IMR-90 (cell line): Measurements from ENCODE around the gene TMEM43.

Source experiments
- BHLHE40 ChIP-seq: fragments of 150-350 bp; IDR thresholded peaks from 2 replicates; pipeline ENCODE4 v1.6.1; 2016; ENCODE audit warnings: mild to moderate bottlenecking, low read depth, low read length
- CEBPB ChIP-seq: IDR thresholded peaks from 2 replicates; pipeline ENCODE4 v1.6.1; 2012; ENCODE audit warnings: low read depth, low read length, improper control_type of control experiment
- CHD1 ChIP-seq: IDR thresholded peaks from 2 replicates; pipeline ENCODE4 v1.6.1; 2012; ENCODE audit warnings: low read depth, low read length, improper control_type of control experiment
- CTCF ChIP-seq: conservative IDR thresholded peaks from 2 replicates; pipeline ENCODE4 v1.5.1; 2012; ENCODE audit warnings: mild to moderate bottlenecking, low read depth, low read length, improper control_type of control experiment
- ELK1 ChIP-seq: fragments of 150-350 bp; IDR thresholded peaks from 2 replicates; pipeline ENCODE4 v1.6.1; 2016; ENCODE audit warnings: low read depth, mild to moderate bottlenecking, low read length, moderate library complexity, borderline replicate concordance
- FOS ChIP-seq: fragments of 150-350 bp; IDR thresholded peaks from 2 replicates; pipeline ENCODE4 v1.6.1; 2016; ENCODE audit warnings: low read depth, low read length
- MAFK ChIP-seq: IDR thresholded peaks from 2 replicates; pipeline ENCODE4 v1.6.1; 2012; ENCODE audit warnings: low read depth, low read length, improper control_type of control experiment
- MAZ ChIP-seq: IDR thresholded peaks from 2 replicates; pipeline ENCODE4 v1.6.1; 2012; ENCODE audit warnings: low read depth, mild to moderate bottlenecking, low read length, improper control_type of control experiment, moderate library complexity, borderline replicate concordance
- POLR2A ChIP-seq: IDR thresholded peaks from 2 replicates; pipeline ENCODE4 v1.6.1; 2012; ENCODE audit warnings: mild to moderate bottlenecking, low read depth, low read length
- RAD21 ChIP-seq: IDR thresholded peaks from 2 replicates; pipeline ENCODE4 v1.6.1; 2012; ENCODE audit warnings: low read length, improper control_type of control experiment
- SMC3 ChIP-seq: fragments of 150-350 bp; IDR thresholded peaks from 2 replicates; pipeline ENCODE4 v1.6.1; 2016; ENCODE audit warnings: low read depth, mild to moderate bottlenecking, antibody characterized with exemption, low read length, moderate library complexity
- TF ChIP-seq, protein P1 (sequence below): fragments of 150-350 bp; IDR thresholded peaks from 2 replicates; pipeline ENCODE4 v1.6.1; 2017; ENCODE audit warnings: mild to moderate bottlenecking, antibody characterized with exemption, low read length, low read depth

DNA sequence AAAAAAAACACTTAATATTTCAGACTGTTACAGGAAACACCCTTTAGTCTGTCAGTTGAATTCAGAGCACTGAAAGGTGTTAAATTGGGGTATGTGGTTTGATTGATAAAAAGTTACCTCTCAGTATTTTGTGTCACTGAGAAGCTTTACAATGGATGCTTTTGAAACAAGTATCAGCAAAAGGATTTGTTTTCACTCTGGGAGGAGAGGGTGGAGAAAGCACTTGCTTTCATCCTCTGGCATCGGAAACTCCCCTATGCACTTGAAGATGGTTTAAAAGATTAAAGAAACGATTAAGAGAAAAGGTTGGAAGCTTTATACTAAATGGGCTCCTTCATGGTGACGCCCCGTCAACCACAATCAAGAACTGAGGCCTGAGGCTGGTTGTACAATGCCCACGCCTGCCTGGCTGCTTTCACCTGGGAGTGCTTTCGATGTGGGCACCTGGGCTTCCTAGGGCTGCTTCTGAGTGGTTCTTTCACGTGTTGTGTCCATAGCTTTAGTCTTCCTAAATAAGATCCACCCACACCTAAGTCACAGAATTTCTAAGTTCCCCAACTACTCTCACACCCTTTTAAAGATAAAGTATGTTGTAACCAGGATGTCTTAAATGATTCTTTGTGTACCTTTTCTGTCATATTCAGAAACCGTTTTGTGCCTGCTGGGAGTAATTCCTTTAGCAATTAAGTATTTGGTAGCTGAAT lies 17.9 kb downstream of the TMEM43 start:
- TF ChIP-seq CTCF (no peak), MAFK (no peak), POLR2A (no peak), RAD21 (no peak), CEBPB (no peak), MAZ (no peak), FOS (no peak), ELK1 (no peak), SMC3 (no peak), BHLHE40 (no peak), CHD1 (no peak)
- TF ChIP-seq, protein P1, sequence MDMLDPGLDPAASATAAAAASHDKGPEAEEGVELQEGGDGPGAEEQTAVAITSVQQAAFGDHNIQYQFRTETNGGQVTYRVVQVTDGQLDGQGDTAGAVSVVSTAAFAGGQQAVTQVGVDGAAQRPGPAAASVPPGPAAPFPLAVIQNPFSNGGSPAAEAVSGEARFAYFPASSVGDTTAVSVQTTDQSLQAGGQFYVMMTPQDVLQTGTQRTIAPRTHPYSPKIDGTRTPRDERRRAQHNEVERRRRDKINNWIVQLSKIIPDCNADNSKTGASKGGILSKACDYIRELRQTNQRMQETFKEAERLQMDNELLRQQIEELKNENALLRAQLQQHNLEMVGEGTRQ = no peak
